Trophoblast cell (in vitro differentiated cells and primary cell): ENCODE results near the gene ANKRD16.
A peak's percentile ranks its signal among the peaks of the same experiment; 100 is the strongest.

Source experiments
- DNase-seq, 2 donors: peaks; one replicate each; pipeline ENCODE4 v3.0.0-alpha.2; 2016
- H2AFZ ChIP-seq: 2 replicates; pipeline ENCODE4 v1.6.1; 2013; ENCODE audit warnings: low read length, moderate library complexity, mild to moderate bottlenecking; ENCODE audit not compliant: insufficient read depth, poor library complexity
- H2AK5ac ChIP-seq: 2 replicates; pipeline ENCODE4 v1.6.1; 2013; ENCODE audit warnings: mild to moderate bottlenecking, low read length
- H2BK120ac ChIP-seq: 2 replicates; pipeline ENCODE4 v1.6.1; 2013; ENCODE audit warnings: low read length, mild to moderate bottlenecking, moderate library complexity; ENCODE audit not compliant: insufficient read depth, poor library complexity
- H2BK12ac ChIP-seq: 2 replicates; pipeline ENCODE4 v1.6.1; 2013; ENCODE audit warnings: mild to moderate bottlenecking, low read length, moderate library complexity
- H2BK5ac ChIP-seq: 2 replicates; pipeline ENCODE4 v1.6.1; 2013; ENCODE audit warnings: low read length, low read depth, moderate library complexity, mild to moderate bottlenecking; ENCODE audit not compliant: poor library complexity
- H3K14ac ChIP-seq: 2 replicates; pipeline ENCODE4 v1.6.1; 2013; ENCODE audit warnings: mild to moderate bottlenecking, low read length
- H3K18ac ChIP-seq: 2 replicates; pipeline ENCODE4 v1.6.1; 2013; ENCODE audit warnings: mild to moderate bottlenecking, low read length
- H3K23ac ChIP-seq: 2 replicates; pipeline ENCODE4 v1.6.1; 2013; ENCODE audit warnings: low read length
- H3K27ac ChIP-seq: 2 replicates; pipeline ENCODE4 v1.5.1; 2013; ENCODE audit warnings: low read depth, mild to moderate bottlenecking, inconsistent platforms, low read length, moderate library complexity
- H3K27me3 ChIP-seq: 2 replicates; pipeline ENCODE4 v1.6.1; 2013; ENCODE audit warnings: inconsistent platforms, mild to moderate bottlenecking, low read length, moderate library complexity; ENCODE audit not compliant: insufficient read depth
- H3K36me3 ChIP-seq, 2 experiments: 1 replicate in 1 of 2; 2 replicates in 1 of 2; pipeline ENCODE4 v1.6.1; 2013; ENCODE audit warnings: low read length in 2 of 2, mild to moderate bottlenecking in 2 of 2, moderate library complexity in 1 of 2; ENCODE audit not compliant: insufficient read depth in 2 of 2, control insufficient read depth in 1 of 2
- H3K4ac ChIP-seq: 2 replicates; pipeline ENCODE4 v1.6.1; 2013; ENCODE audit warnings: low read depth, mild to moderate bottlenecking, low read length, moderate library complexity
- H3K4me1 ChIP-seq, 2 experiments: 1 replicate in 1 of 2; 2 replicates in 1 of 2; pipeline ENCODE4 v1.6.1; 2013; ENCODE audit warnings: low read length in 2 of 2, mild to moderate bottlenecking in 2 of 2, moderate library complexity in 1 of 2; ENCODE audit not compliant: insufficient read depth in 2 of 2, control insufficient read depth in 1 of 2
- H3K4me2 ChIP-seq: 2 replicates; pipeline ENCODE4 v1.6.1; 2013; ENCODE audit warnings: inconsistent platforms, mild to moderate bottlenecking, low read length, moderate library complexity
- H3K4me3 ChIP-seq: 2 replicates; pipeline ENCODE4 v1.5.1; 2013; ENCODE audit warnings: mild to moderate bottlenecking, low read depth, low read length, inconsistent platforms
- H3K79me1 ChIP-seq: one replicate; pipeline ENCODE4 v1.6.1; 2013; ENCODE audit warnings: low read length
- H3K79me2 ChIP-seq: 2 replicates; pipeline ENCODE4 v1.6.1; 2013; ENCODE audit warnings: low read length, mild to moderate bottlenecking; ENCODE audit not compliant: control insufficient read depth, insufficient read depth, poor library complexity
- H3K9ac ChIP-seq: 2 replicates; pipeline ENCODE4 v1.6.1; 2013; ENCODE audit warnings: mild to moderate bottlenecking, low read length
- H3K9me3 ChIP-seq: 2 replicates; pipeline ENCODE4 v1.6.1; 2013; ENCODE audit warnings: low read depth, mild to moderate bottlenecking, control low read depth, inconsistent platforms, low read length; ENCODE audit not compliant: insufficient read depth
- H4K12ac ChIP-seq: 2 replicates; pipeline ENCODE4 v1.6.1; 2013; ENCODE audit warnings: low read depth, mild to moderate bottlenecking, low read length, moderate library complexity
- H4K8ac ChIP-seq: 2 replicates; pipeline ENCODE4 v1.6.1; 2013; ENCODE audit warnings: low read depth, mild to moderate bottlenecking, low read length, moderate library complexity
- H4K91ac ChIP-seq: one replicate; pipeline ENCODE4 v1.6.1; 2013; ENCODE audit warnings: low read depth, mild to moderate bottlenecking, low read length, moderate library complexity
- WGBS: extraction: QIAGEN DNeasy Blood & Tissue Kit; methylation state at CpG from one replicate; pipeline ENCODE4 v1.1.7; 2013; ENCODE audit warnings: missing lambda C conversion rate; ENCODE audit not compliant: insufficient read length, insufficient coverage; ENCODE audit errors: extremely low coverage; 5-methylcytosine and 5-hydroxymethylcytosine counted together

ANKRD16 gene

DNA sequence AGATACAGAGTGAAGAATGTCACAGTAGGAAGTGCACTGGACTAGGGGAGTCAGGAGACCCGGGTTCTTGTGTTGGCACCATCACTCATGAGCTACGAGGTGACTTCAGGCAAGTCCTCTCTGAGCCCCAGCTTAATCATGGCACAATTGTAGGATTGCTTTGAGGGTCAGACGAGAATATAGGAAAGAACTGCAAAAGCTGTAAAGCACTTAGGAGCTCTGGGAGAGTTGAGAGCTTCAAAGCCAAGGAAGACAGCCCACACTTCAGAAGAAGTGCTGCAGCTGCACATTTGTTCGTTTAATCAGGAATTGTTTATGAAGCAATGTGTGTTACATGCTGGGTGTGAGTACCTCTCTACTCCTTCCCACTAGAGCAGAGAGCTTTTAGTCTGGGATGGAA, 4.7 kb upstream of the ANKRD16 start:
- peaks cover 12% of the 10 kb centered on the region for H3K79me2 ChIP-seq
- H3K36me3 ChIP-seq = peaks cover 19 to 24% of the 10 kb centered on the region in 2 experiments
- peaks cover 5% of the 10 kb centered on the region for H3K79me1 ChIP-seq
- H2BK120ac ChIP-seq = no peak overlapping the region
- H2BK12ac ChIP-seq = no peak overlapping the region
- peaks cover 2% of the 10 kb centered on the region for H3K9me3 ChIP-seq
- H3K4me2 ChIP-seq = no peak overlapping the region
- peak overlapping the region; percentile 31 for H3K4ac ChIP-seq
- no CpG with 5 or more reads among the region's 4 CpGs for WGBS
- H4K8ac ChIP-seq = no peak overlapping the region
- H3K18ac ChIP-seq = peak overlapping the region; percentile 16
- no peak overlapping the region for H3K9ac ChIP-seq
- H3K14ac ChIP-seq = no peak overlapping the region
- H3K4me1 ChIP-seq = peaks cover 0 to 8% of the 10 kb centered on the region in 2 experiments
- no peak for DNase-seq
- no peak overlapping the region for H4K91ac ChIP-seq
- H3K27ac ChIP-seq = no peak overlapping the region
- no peak overlapping the region for H3K4me3 ChIP-seq
- H3K23ac ChIP-seq = no peak overlapping the region
- H4K12ac ChIP-seq = no peak overlapping the region
- H2BK5ac ChIP-seq = no peak overlapping the region
- H2AK5ac ChIP-seq = no peak overlapping the region
- H2AFZ ChIP-seq = no peak overlapping the region
- H3K27me3 ChIP-seq = no peaks in the 10 kb centered on the region

DNA sequence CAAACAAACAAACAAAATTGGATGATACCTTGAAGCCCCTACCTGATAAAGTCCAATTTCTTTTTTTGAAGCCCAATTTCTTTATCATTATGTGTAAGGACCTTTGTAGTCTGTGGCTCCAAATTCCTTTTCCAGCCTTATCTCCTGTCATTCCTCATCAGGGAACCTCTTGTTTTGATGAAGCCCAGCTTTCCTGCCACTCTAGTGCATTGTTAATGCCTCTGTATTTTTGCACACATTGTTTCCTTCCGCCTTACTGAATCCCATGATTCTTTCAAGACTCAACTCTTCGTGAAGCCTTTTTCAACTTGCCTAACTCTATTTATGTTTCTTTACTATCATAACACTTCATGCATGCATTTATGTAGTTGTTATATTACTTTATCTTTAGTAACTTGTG, 3.6 kb upstream of the ANKRD16 start:
- Histone ChIP-seq H2BK120ac (no peak overlapping the region), H3K27me3 (no peaks in the 10 kb centered on the region), H3K4me1 (peaks cover 2 to 11% of the 10 kb centered on the region in 2 experiments), H4K91ac (no peak overlapping the region), H3K79me1 (peaks cover 8% of the 10 kb centered on the region), H2AFZ (no peak overlapping the region), H2AK5ac (no peak overlapping the region), H4K8ac (no peak overlapping the region), H3K27ac (no peak overlapping the region), H3K4me2 (no peak overlapping the region), H3K18ac (no peak overlapping the region), H3K14ac (no peak overlapping the region), H3K9me3 (no peaks in the 10 kb centered on the region), H3K36me3 (peaks cover 19 to 24% of the 10 kb centered on the region in 2 experiments), H2BK5ac (no peak overlapping the region), H3K79me2 (peaks cover 13% of the 10 kb centered on the region), H2BK12ac (no peak overlapping the region), H3K23ac (no peak overlapping the region), H3K9ac (no peak overlapping the region), H3K4me3 (no peak overlapping the region), H3K4ac (no peak overlapping the region), H4K12ac (no peak overlapping the region)
- DNase-seq = no peak
- no CpG with 5 or more reads among the region's 2 CpGs for WGBS

- peak overlapping the region; percentile 54 for H3K4ac ChIP-seq
- no CpG with 5 or more reads among the region's 8 CpGs for WGBS
- no peak overlapping the region for H2BK5ac ChIP-seq
- no peak overlapping the region for H4K8ac ChIP-seq
- no peak overlapping the region for H2BK12ac ChIP-seq
- no peak overlapping the region for H3K14ac ChIP-seq
- no peak overlapping the region for H3K9ac ChIP-seq
- H3K23ac ChIP-seq = no peak overlapping the region
- no peak overlapping the region for H3K27ac ChIP-seq
- H4K12ac ChIP-seq = no peak overlapping the region
- H3K27me3 ChIP-seq = no peaks in the 10 kb centered on the region
- peaks cover 11% of the 10 kb centered on the region for H3K79me2 ChIP-seq
- no peak overlapping the region for H2BK120ac ChIP-seq
- no peak overlapping the region for H3K4me2 ChIP-seq
- no peak overlapping the region for H3K4me3 ChIP-seq
- peaks cover 13 to 22% of the 10 kb centered on the region in 2 experiments for H3K36me3 ChIP-seq
- H2AK5ac ChIP-seq = no peak overlapping the region
- DNase-seq = no peak
- H3K9me3 ChIP-seq = no peaks in the 10 kb centered on the region
- H4K91ac ChIP-seq = no peak overlapping the region
- H3K18ac ChIP-seq = no peak overlapping the region
- peaks cover 4 to 13% of the 10 kb centered on the region in 2 experiments for H3K4me1 ChIP-seq
- H3K79me1 ChIP-seq = peaks cover 8% of the 10 kb centered on the region
- no peak overlapping the region for H2AFZ ChIP-seq
Measured at GRCh38 chr10:5892007-5892406, 2.3 kb upstream of the ANKRD16 start.

GRCh38 chr10:5891009-5891408, 1.3 kb upstream of the ANKRD16 start:
- Histone ChIP-seq H3K4me1 (peaks cover 4 to 13% of the 10 kb centered on the region in 2 experiments), H3K27ac (no peak overlapping the region), H4K91ac (no peak overlapping the region), H3K9me3 (no peaks in the 10 kb centered on the region), H2BK12ac (no peak overlapping the region), H2BK5ac (no peak overlapping the region), H3K79me1 (peaks cover 8% of the 10 kb centered on the region), H3K27me3 (no peaks in the 10 kb centered on the region), H3K79me2 (peaks cover 11% of the 10 kb centered on the region), H2AFZ (no peak overlapping the region), H3K18ac (no peak overlapping the region), H2BK120ac (no peak overlapping the region), H3K9ac (peak overlapping the region; percentile 79), H3K4me2 (peak overlapping the region; percentile 73), H3K14ac (no peak overlapping the region), H3K4me3 (no peak overlapping the region), H3K23ac (no peak overlapping the region), H4K12ac (no peak overlapping the region), H2AK5ac (no peak overlapping the region), H4K8ac (no peak overlapping the region), H3K4ac (peak overlapping the region; percentile 60), H3K36me3 (peaks cover 13 to 20% of the 10 kb centered on the region in 2 experiments)
- no peak for DNase-seq
- no CpG with 5 or more reads among the region's 7 CpGs for WGBS
